ENCODE results near the gene LRP1. TPM values are rescaled to one million over a fixed set of nuclear protein-coding genes. Genes with fewer than 3 reads are reported as not detected.

LRP1 gene
- total and polyA plus RNA-seq, 2 of the 13 experiments (the other 11 are each of a cell fraction or from before 2014, with no cell fraction given) = 14.7 to 30.8 TPM

DNA sequence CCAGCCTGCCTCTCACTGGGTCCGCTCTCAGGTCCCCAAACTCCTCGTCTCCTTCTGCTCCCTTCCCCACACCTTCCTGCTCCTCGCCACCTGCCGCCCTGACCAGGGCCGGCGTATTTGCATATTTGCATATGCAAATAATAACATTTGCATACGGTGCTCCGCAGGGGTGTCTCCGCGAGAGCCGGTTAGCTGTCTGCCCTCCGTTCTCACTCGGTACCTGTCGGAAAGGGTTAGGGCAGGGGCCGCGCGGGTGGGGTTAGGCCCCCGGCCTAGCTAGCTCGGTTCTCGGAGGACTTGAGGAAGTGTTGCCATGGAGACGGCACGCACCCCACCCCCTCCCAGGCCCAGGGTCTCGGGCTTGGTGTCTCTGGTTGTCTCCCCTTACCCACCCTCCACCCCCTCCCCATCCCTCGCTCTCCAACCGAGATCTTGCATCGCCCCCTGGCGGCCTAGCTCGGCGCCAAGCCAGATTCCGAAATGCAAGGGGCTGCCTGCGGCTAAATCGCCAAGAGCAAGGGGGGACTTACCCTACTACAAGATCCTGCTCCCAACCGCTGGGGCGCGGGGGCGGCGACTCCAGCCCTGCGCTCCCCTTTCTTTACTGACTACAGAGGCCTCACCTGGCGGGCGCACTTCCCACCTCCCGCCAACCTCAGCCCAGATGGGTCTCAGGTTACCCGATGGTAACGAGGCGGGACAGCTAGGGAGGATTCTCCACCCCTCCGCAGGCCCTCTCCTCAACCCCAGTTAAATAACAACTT, 114.6 kb downstream of the LRP1 start (continued):
- TF ChIP-seq, protein P1, sequence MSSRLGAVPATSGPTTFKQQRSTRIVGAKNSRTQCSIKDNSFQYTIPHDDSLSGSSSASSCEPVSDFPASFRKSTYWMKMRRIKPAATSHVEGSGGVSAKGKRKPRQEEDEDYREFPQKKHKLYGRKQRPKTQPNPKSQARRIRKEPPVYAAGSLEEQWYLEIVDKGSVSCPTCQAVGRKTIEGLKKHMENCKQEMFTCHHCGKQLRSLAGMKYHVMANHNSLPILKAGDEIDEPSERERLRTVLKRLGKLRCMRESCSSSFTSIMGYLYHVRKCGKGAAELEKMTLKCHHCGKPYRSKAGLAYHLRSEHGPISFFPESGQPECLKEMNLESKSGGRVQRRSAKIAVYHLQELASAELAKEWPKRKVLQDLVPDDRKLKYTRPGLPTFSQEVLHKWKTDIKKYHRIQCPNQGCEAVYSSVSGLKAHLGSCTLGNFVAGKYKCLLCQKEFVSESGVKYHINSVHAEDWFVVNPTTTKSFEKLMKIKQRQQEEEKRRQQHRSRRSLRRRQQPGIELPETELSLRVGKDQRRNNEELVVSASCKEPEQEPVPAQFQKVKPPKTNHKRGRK (CRISPR knock-in tag; IDR thresholded peaks at IDR 0.05) = no peak
- 0 out of 2 replicates have a peak, but pooled peaks have one; percentile 23 for TF ChIP-seq KDM2A (CRISPR knock-in tag; IDR thresholded peaks at IDR 0.05; ENCODE audit: borderline replicate concordance, low read depth)
- no peak for TF ChIP-seq HOXA3 (CRISPR knock-in tag; IDR thresholded peaks at IDR 0.05)
- no peak for TF ChIP-seq SRSF4 (IDR thresholded peaks at IDR 0.05; ENCODE audit: low read depth, low read length, poor library complexity, severe bottlenecking)
- TF ChIP-seq ZNF335 (CRISPR knock-in tag; IDR thresholded peaks at IDR 0.05) = no peak
- no peak for TF ChIP-seq ATF5 (CRISPR knock-in tag; IDR thresholded peaks at IDR 0.05; ENCODE audit: low read depth)
- TF ChIP-seq SKI (IDR thresholded peaks at IDR 0.05; ENCODE audit: partially characterized antibody) = peak; percentile 84
- TF ChIP-seq, protein P2, sequence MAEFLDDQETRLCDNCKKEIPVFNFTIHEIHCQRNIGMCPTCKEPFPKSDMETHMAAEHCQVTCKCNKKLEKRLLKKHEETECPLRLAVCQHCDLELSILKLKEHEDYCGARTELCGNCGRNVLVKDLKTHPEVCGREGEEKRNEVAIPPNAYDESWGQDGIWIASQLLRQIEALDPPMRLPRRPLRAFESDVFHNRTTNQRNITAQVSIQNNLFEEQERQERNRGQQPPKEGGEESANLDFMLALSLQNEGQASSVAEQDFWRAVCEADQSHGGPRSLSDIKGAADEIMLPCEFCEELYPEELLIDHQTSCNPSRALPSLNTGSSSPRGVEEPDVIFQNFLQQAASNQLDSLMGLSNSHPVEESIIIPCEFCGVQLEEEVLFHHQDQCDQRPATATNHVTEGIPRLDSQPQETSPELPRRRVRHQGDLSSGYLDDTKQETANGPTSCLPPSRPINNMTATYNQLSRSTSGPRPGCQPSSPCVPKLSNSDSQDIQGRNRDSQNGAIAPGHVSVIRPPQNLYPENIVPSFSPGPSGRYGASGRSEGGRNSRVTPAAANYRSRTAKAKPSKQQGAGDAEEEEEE (CRISPR knock-in tag; IDR thresholded peaks at IDR 0.05; ENCODE audit: borderline replicate concordance) = no peak
- TF ChIP-seq MBNL3 (CRISPR knock-in tag; conservative IDR thresholded peaks at IDR 0.05) = no peak
- no peak for TF ChIP-seq RAD51 (IDR thresholded peaks at IDR 0.05; ENCODE audit: borderline replicate concordance)
- TF ChIP-seq, protein P3, sequence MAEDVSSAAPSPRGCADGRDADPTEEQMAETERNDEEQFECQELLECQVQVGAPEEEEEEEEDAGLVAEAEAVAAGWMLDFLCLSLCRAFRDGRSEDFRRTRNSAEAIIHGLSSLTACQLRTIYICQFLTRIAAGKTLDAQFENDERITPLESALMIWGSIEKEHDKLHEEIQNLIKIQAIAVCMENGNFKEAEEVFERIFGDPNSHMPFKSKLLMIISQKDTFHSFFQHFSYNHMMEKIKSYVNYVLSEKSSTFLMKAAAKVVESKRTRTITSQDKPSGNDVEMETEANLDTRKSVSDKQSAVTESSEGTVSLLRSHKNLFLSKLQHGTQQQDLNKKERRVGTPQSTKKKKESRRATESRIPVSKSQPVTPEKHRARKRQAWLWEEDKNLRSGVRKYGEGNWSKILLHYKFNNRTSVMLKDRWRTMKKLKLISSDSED (CRISPR knock-in tag; IDR thresholded peaks at IDR 0.05) = no peak
- no peak for TF ChIP-seq TBL1XR1 (IDR thresholded peaks at IDR 0.05; ENCODE audit: borderline replicate concordance, low read length, partially characterized antibody)
- TF ChIP-seq MEIS1 (CRISPR knock-in tag; IDR thresholded peaks at IDR 0.05; ENCODE audit: borderline replicate concordance) = no peak
- no peak for TF ChIP-seq ZSCAN22 (CRISPR knock-in tag; IDR thresholded peaks at IDR 0.05)
- no peak for TF ChIP-seq NONO (IDR thresholded peaks at IDR 0.05)
- TF ChIP-seq NONO (CRISPR knock-in tag; conservative IDR thresholded peaks at IDR 0.05) = no peak
- no peak for TF ChIP-seq CSRNP2 (CRISPR knock-in tag; conservative IDR thresholded peaks at IDR 0.05; ENCODE audit: low read depth)
- no peak for TF ChIP-seq SMARCC2 (IDR thresholded peaks at IDR 0.05)

Measured in HepG2 (cell line).